ENCODE results near the gene APOA5. TPM values are rescaled to one million over a fixed set of nuclear protein-coding genes. Genes with fewer than 3 reads are reported as not detected.

Gene APOA5
- total and polyA plus RNA-seq, 2 of the 13 experiments (the other 11 are each of a cell fraction or from before 2014, with no cell fraction given), result 44.0 to 49.1 TPM

- no peak for TF ChIP-seq SOX13 (IDR thresholded peaks at IDR 0.05)
- TF ChIP-seq SOX13 (CRISPR knock-in tag; conservative IDR thresholded peaks at IDR 0.05 in 1 of 2, IDR thresholded peaks at IDR 0.05 in 1 of 2), result peak in 1 of 2 experiments; percentile 57; a peak in 1 of 4 replicates
- TF ChIP-seq, protein P1, sequence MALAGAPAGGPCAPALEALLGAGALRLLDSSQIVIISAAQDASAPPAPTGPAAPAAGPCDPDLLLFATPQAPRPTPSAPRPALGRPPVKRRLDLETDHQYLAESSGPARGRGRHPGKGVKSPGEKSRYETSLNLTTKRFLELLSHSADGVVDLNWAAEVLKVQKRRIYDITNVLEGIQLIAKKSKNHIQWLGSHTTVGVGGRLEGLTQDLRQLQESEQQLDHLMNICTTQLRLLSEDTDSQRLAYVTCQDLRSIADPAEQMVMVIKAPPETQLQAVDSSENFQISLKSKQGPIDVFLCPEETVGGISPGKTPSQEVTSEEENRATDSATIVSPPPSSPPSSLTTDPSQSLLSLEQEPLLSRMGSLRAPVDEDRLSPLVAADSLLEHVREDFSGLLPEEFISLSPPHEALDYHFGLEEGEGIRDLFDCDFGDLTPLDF (CRISPR knock-in tag; IDR thresholded peaks at IDR 0.05), result peak; percentile 89
- TF ChIP-seq ZNF224 (CRISPR knock-in tag; IDR thresholded peaks at IDR 0.05), result peak; percentile 88
- peak; percentile 96 for TF ChIP-seq GABPB1 (CRISPR knock-in tag; IDR thresholded peaks at IDR 0.05)
- peak; percentile 90 for TF ChIP-seq ZMYM4 (CRISPR knock-in tag; IDR thresholded peaks at IDR 0.05)
- peak; percentile 76 to 92 for TF ChIP-seq POLR2A (IDR thresholded peaks at IDR 0.05; ENCODE audit: insufficient read depth in 1 of 2, low read depth in 2 of 2, low read length in 2 of 2)
- no peak; the same call in 1 of the 2 replicates for TF ChIP-seq ZBTB33 (CRISPR knock-in tag; IDR thresholded peaks at IDR 0.05)
- TF ChIP-seq LBX2 (CRISPR knock-in tag; IDR thresholded peaks at IDR 0.05; ENCODE audit: borderline replicate concordance), result no peak
- peak; percentile 84 for TF ChIP-seq NR2C2 (CRISPR knock-in tag; IDR thresholded peaks at IDR 0.05; ENCODE audit: borderline replicate concordance)
- TF ChIP-seq CENPBD1 (CRISPR knock-in tag; IDR thresholded peaks at IDR 0.05; ENCODE audit: borderline replicate concordance, low read depth), result no peak; the same call in 1 of the 2 replicates
- TF ChIP-seq MAFG (CRISPR knock-in tag; IDR thresholded peaks at IDR 0.05), result no peak
- TF ChIP-seq, protein P2, sequence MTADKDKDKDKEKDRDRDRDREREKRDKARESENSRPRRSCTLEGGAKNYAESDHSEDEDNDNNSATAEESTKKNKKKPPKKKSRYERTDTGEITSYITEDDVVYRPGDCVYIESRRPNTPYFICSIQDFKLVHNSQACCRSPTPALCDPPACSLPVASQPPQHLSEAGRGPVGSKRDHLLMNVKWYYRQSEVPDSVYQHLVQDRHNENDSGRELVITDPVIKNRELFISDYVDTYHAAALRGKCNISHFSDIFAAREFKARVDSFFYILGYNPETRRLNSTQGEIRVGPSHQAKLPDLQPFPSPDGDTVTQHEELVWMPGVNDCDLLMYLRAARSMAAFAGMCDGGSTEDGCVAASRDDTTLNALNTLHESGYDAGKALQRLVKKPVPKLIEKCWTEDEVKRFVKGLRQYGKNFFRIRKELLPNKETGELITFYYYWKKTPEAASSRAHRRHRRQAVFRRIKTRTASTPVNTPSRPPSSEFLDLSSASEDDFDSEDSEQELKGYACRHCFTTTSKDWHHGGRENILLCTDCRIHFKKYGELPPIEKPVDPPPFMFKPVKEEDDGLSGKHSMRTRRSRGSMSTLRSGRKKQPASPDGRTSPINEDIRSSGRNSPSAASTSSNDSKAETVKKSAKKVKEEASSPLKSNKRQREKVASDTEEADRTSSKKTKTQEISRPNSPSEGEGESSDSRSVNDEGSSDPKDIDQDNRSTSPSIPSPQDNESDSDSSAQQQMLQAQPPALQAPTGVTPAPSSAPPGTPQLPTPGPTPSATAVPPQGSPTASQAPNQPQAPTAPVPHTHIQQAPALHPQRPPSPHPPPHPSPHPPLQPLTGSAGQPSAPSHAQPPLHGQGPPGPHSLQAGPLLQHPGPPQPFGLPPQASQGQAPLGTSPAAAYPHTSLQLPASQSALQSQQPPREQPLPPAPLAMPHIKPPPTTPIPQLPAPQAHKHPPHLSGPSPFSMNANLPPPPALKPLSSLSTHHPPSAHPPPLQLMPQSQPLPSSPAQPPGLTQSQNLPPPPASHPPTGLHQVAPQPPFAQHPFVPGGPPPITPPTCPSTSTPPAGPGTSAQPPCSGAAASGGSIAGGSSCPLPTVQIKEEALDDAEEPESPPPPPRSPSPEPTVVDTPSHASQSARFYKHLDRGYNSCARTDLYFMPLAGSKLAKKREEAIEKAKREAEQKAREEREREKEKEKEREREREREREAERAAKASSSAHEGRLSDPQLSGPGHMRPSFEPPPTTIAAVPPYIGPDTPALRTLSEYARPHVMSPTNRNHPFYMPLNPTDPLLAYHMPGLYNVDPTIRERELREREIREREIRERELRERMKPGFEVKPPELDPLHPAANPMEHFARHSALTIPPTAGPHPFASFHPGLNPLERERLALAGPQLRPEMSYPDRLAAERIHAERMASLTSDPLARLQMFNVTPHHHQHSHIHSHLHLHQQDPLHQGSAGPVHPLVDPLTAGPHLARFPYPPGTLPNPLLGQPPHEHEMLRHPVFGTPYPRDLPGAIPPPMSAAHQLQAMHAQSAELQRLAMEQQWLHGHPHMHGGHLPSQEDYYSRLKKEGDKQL (CRISPR knock-in tag; IDR thresholded peaks at IDR 0.05; ENCODE audit: low read depth), result no peak
- no peak for TF ChIP-seq FOXK2 (IDR thresholded peaks at IDR 0.05)
- TF ChIP-seq SNRNP70 (IDR thresholded peaks at IDR 0.05; ENCODE audit: low read depth, low read length), result no peak
- 0 out of 2 replicates have a peak, but pooled peaks have one; percentile 36 for TF ChIP-seq ZBTB46 (CRISPR knock-in tag; IDR thresholded peaks at IDR 0.05; ENCODE audit: borderline replicate concordance)
- TF ChIP-seq SALL1 (CRISPR knock-in tag; IDR thresholded peaks at IDR 0.05), result peak; percentile 92
- peak; percentile 81 for TF ChIP-seq ZSCAN12 (CRISPR knock-in tag; IDR thresholded peaks at IDR 0.05)
Observed at GRCh38 chr11:116772443-116773202, 19.1 kb downstream of the APOA5 start, which contains the start of gene BUD13 (continued).

All from HepG2 (cell line).